Measurements from ENCODE around the gene SH3RF2. TPM values are rescaled to one million over a fixed set of nuclear protein-coding genes. Genes with fewer than 3 reads are reported as not detected.

Gene SH3RF2
- total RNA-seq, 2 experiments from 2014 or later: not detected

DNA sequence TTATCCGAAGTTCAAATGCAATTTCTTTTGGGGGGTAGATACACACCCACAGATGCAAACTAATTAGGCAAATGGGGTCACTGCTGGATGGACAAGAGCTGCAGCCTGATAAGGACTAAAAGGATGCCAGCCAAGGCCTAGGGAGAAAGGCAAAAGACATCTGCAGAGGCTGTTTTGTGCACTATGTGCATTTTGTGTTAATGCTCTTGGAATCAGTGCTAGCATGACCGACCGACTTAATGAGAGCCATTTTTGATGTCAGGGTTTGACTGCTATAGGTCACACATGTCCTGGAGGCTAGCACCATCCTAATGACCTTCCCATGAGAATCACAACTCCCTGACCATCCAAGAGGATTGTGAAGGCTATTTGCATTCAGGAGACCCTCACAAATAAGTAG is 134.4 kb downstream of the SH3RF2 start:
- no peak for ATAC-seq
- ChIA-PET POLR2A (no interaction called here), CTCF (no interaction called here)
- no peaks in the 10 kb centered on the region for H3K9me3 Mint-ChIP-seq (ENCODE audit: insufficient read depth)
- H3K27ac Mint-ChIP-seq: no peak overlapping the region
- no peak overlapping the region for H3K4me3 Mint-ChIP-seq
- peaks cover 8% of the 10 kb centered on the region for H3K27me3 Mint-ChIP-seq (ENCODE audit: low read depth)
- no peaks in the 10 kb centered on the region for H3K36me3 Mint-ChIP-seq (ENCODE audit: low read depth)
- H3K4me1 Mint-ChIP-seq (ENCODE audit: low read depth): no peaks in the 10 kb centered on the region
- DNase-seq: no peak

GRCh38 chr5:146071171-146071570 is 134.8 kb downstream of the SH3RF2 start:
- Mint-ChIP-seq H3K9me3 (ENCODE audit: insufficient read depth) (no peaks in the 10 kb centered on the region), H3K4me3 (no peak overlapping the region), H3K27ac (no peak overlapping the region), H3K27me3 (ENCODE audit: low read depth) (peaks cover 11% of the 10 kb centered on the region), H3K4me1 (ENCODE audit: low read depth) (no peaks in the 10 kb centered on the region), H3K36me3 (ENCODE audit: low read depth) (no peaks in the 10 kb centered on the region)
- DNase-seq: no peak
- no peak for ATAC-seq
- POLR2A ChIA-PET: no interaction called here
- CTCF ChIA-PET: no interaction called here

- H3K9me3 Mint-ChIP-seq (ENCODE audit: insufficient read depth): no peaks in the 10 kb centered on the region
- peaks cover 18% of the 10 kb centered on the region for H3K27me3 Mint-ChIP-seq (ENCODE audit: low read depth)
- no peak for ATAC-seq
- CTCF ChIA-PET: no interaction called here
- no peaks in the 10 kb centered on the region for H3K36me3 Mint-ChIP-seq (ENCODE audit: low read depth)
- H3K4me3 Mint-ChIP-seq: no peak overlapping the region
- no peak overlapping the region for H3K27ac Mint-ChIP-seq
- no peaks in the 10 kb centered on the region for H3K4me1 Mint-ChIP-seq (ENCODE audit: low read depth)
- POLR2A ChIA-PET: no interaction called here
- no peak for DNase-seq
Observed at GRCh38 chr5:146072595-146072994, 136.2 kb downstream of the SH3RF2 start.

DNA sequence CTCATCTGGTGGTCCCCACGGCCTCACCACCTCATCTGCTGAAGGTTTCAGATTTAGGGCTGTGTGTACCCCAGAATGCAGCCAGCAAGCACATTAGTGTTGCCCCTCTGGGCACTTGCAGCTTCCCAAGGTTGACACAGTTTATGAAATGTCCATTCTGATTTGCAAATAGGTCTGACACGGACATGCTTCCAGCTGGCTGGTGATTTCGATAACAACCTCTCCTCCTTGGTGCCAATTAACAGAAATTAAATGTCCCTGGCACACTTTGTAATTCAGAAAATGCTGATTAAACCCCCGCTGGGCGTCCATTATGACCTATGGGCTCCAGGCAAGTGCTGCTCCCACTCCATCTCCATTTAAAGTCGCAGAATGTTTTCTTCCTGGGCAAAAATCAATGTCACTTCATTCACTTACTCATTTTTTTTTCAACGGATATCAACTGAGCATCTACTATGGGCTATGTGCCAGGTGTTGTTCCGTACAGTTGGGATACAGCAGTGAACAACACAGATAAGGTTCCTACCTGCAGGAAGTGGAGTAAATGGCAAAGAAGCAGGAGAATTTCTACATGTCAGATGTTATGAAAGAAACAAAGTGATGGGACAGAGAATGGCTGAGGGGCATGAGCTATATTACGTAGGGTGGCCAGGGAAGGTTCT is 137.0 kb downstream of the SH3RF2 start:
- ATAC-seq: no peak
- CTCF ChIA-PET: no interaction called here

DNA sequence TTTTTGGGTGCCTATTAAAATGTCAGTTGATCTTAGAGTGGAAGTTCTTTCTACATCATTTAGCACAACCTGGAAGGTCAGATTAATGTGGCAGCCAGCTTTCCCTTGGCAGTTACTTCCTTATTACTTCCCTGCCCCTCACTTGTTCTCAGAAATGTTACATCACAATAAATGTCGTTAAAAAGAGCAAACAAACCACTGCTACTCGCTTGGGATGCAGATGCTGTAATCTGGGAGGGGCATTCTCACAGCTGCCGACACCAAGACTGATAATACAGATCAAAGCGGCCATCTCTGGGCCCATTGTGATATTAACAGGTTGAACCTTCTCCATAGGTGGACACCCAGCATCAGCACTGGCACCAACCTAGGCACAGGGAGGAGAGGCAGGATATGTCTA is 139.7 kb downstream of the SH3RF2 start:
- Mint-ChIP-seq H3K27ac (no peak overlapping the region), H3K9me3 (ENCODE audit: insufficient read depth) (no peaks in the 10 kb centered on the region), H3K4me1 (ENCODE audit: low read depth) (peaks cover 11% of the 10 kb centered on the region), H3K27me3 (ENCODE audit: low read depth) (peaks cover 28% of the 10 kb centered on the region), H3K36me3 (ENCODE audit: low read depth) (no peaks in the 10 kb centered on the region), H3K4me3 (no peak overlapping the region)
- ChIA-PET CTCF (no interaction called here), POLR2A (no interaction called here)
- DNase-seq (no peak), ATAC-seq (no peak)

More for the DNA sequence above, 137.0 kb downstream of the SH3RF2 start:
- Mint-ChIP-seq H3K27me3 (ENCODE audit: low read depth) (peaks cover 21% of the 10 kb centered on the region), H3K27ac (no peak overlapping the region), H3K4me1 (ENCODE audit: low read depth) (no peaks in the 10 kb centered on the region), H3K4me3 (no peak overlapping the region), H3K36me3 (ENCODE audit: low read depth) (no peaks in the 10 kb centered on the region), H3K9me3 (ENCODE audit: insufficient read depth) (no peaks in the 10 kb centered on the region)
- POLR2A ChIA-PET: no interaction called here
- DNase-seq: no peak

GRCh38 chr5:146076455-146076854 is 140.1 kb downstream of the SH3RF2 start:
- H3K4me3 Mint-ChIP-seq: no peak overlapping the region
- ATAC-seq: no peak
- peaks cover 31% of the 10 kb centered on the region for H3K27me3 Mint-ChIP-seq (ENCODE audit: low read depth)
- ChIA-PET CTCF (no interaction called here), POLR2A (no interaction called here)
- no peaks in the 10 kb centered on the region for H3K9me3 Mint-ChIP-seq (ENCODE audit: insufficient read depth)
- H3K36me3 Mint-ChIP-seq (ENCODE audit: low read depth): no peaks in the 10 kb centered on the region
- no peak for DNase-seq
- H3K4me1 Mint-ChIP-seq (ENCODE audit: low read depth): peaks cover 11% of the 10 kb centered on the region
- H3K27ac Mint-ChIP-seq: no peak overlapping the region

DNA sequence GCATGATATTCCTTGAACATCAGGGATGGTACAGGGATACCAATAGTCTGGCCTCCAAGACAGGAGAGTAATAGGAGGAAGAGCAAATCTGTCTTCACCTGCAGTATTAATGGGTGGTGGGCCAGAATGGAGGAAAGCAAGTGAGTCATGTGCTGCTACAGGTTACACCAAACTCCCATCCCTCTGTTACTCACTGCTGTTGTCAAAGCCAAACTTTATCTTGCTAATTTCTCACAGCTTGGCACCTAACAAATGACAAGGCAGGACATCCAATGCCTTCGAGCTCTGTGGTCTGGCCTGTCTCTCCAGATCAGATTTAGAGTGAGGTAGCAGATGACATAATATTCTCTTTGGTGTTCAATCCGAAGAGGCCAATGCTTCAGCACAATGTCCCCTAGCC is 142.2 kb downstream of the SH3RF2 start:
- Mint-ChIP-seq H3K36me3 (ENCODE audit: low read depth) (no peaks in the 10 kb centered on the region), H3K27ac (no peak overlapping the region), H3K4me1 (ENCODE audit: low read depth) (peaks cover 11% of the 10 kb centered on the region), H3K4me3 (no peak overlapping the region), H3K9me3 (ENCODE audit: insufficient read depth) (no peaks in the 10 kb centered on the region), H3K27me3 (ENCODE audit: low read depth) (peaks cover 33% of the 10 kb centered on the region)
- ATAC-seq (no peak), DNase-seq (no peak)
- POLR2A ChIA-PET: no interaction called here
- CTCF ChIA-PET: no interaction called here

- peak; percentile 30 for ATAC-seq
- Mint-ChIP-seq H3K4me1 (ENCODE audit: low read depth) (peaks cover 11% of the 10 kb centered on the region), H3K36me3 (ENCODE audit: low read depth) (no peaks in the 10 kb centered on the region), H3K27ac (no peak overlapping the region), H3K27me3 (ENCODE audit: low read depth) (peaks cover 31% of the 10 kb centered on the region), H3K4me3 (no peak overlapping the region), H3K9me3 (ENCODE audit: insufficient read depth) (no peaks in the 10 kb centered on the region)
- ChIA-PET POLR2A (no interaction called here), CTCF (no interaction called here)
- DNase-seq: peak; percentile 40
Observed at GRCh38 chr5:146079695-146080373, 143.5 kb downstream of the SH3RF2 start.

DNA sequence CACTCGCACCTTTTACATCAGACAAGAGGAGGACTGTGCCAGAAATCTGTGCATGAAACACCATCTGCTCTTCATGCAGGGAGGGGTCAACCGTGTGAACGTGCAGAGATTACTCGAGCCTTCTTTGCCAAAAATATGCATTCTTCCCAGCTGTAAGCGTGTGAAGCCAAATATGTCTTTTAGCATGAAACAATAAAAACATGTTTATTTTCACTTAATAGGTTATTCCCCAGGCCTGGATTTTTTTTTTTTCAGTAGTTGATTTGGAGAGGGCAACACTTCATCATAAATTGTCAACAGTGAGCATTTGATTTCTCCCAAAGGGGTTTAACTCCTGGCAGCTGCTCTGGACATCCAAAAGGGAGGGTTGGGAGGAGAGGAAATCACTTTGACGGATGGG is 145.2 kb downstream of the SH3RF2 start:
- Mint-ChIP-seq H3K4me3 (no peak overlapping the region), H3K4me1 (ENCODE audit: low read depth) (peaks cover 11% of the 10 kb centered on the region), H3K9me3 (ENCODE audit: insufficient read depth) (no peaks in the 10 kb centered on the region), H3K27me3 (ENCODE audit: low read depth) (peaks cover 26% of the 10 kb centered on the region), H3K27ac (no peak overlapping the region), H3K36me3 (ENCODE audit: low read depth) (no peaks in the 10 kb centered on the region)
- DNase-seq: no peak
- ChIA-PET POLR2A (no interaction called here), CTCF (no interaction called here)
- ATAC-seq: no peak

GRCh38 chr5:146082798-146083197 is 146.4 kb downstream of the SH3RF2 start:
- no peaks in the 10 kb centered on the region for H3K36me3 Mint-ChIP-seq (ENCODE audit: low read depth)
- ATAC-seq (no peak), DNase-seq (no peak)
- ChIA-PET POLR2A (no interaction called here), CTCF (no interaction called here)
- H3K9me3 Mint-ChIP-seq (ENCODE audit: insufficient read depth): no peaks in the 10 kb centered on the region
- H3K27me3 Mint-ChIP-seq (ENCODE audit: low read depth): peaks cover 20% of the 10 kb centered on the region
- H3K4me3 Mint-ChIP-seq: no peak overlapping the region
- peaks cover 11% of the 10 kb centered on the region for H3K4me1 Mint-ChIP-seq (ENCODE audit: low read depth)
- no peak overlapping the region for H3K27ac Mint-ChIP-seq

- ChIA-PET CTCF (no interaction called here), POLR2A (no interaction called here)
- Mint-ChIP-seq H3K4me1 (ENCODE audit: low read depth) (peaks cover 8% of the 10 kb centered on the region), H3K36me3 (ENCODE audit: low read depth) (no peaks in the 10 kb centered on the region), H3K27ac (no peak overlapping the region), H3K4me3 (no peak overlapping the region), H3K27me3 (ENCODE audit: low read depth) (peaks cover 11% of the 10 kb centered on the region), H3K9me3 (ENCODE audit: insufficient read depth) (no peaks in the 10 kb centered on the region)
- ATAC-seq (no peak), DNase-seq (no peak)
Observed at GRCh38 chr5:146084376-146084775, 148.0 kb downstream of the SH3RF2 start.

DNA sequence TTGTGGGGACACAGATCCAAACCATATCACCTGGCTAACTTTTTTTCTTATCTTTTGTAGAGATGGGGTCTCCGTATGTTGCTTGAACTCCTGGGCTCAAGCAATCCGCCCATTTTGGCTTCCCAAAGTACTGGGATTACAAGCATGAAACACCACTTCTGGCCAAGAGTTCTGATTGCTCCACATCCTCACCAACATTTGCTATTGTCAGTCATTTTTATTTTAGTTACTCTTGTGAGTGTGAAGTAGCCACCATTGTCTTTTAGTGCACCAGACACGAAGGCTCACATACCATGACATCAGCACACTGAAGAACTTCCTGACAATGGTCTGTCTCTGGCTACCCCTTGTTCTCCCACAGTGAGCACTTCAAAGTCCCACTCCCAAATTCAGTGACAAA is 151.7 kb downstream of the SH3RF2 start:
- ATAC-seq (no peak), DNase-seq (no peak)
- H3K4me1 Mint-ChIP-seq (ENCODE audit: low read depth): no peaks in the 10 kb centered on the region
- H3K9me3 Mint-ChIP-seq (ENCODE audit: insufficient read depth): no peaks in the 10 kb centered on the region
- ChIA-PET POLR2A (no interaction called here), CTCF (no interaction called here)
- peaks cover 2% of the 10 kb centered on the region for H3K27me3 Mint-ChIP-seq (ENCODE audit: low read depth)
- H3K36me3 Mint-ChIP-seq (ENCODE audit: low read depth): no peaks in the 10 kb centered on the region
- no peak overlapping the region for H3K27ac Mint-ChIP-seq
- H3K4me3 Mint-ChIP-seq: no peak overlapping the region

DNA sequence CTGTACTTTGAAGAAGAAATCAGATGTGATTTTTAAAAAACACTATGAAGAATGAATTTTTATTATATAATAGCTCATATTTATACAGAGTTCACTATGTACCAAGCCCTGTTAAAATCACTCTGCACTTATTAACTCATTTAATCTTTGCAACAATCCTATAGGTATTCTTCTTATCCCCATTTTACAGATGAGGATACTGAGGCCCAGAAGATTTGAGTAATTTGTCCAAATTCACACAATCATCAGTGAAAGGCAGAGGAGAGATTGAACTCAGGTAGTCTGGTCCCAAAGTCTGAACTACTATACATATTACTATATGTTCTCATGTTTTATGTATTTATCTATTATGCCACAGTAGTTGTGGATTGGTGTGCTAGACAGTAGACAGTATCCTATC is 152.9 kb downstream of the SH3RF2 start:
- no peak for DNase-seq
- ATAC-seq: no peak
- Mint-ChIP-seq H3K9me3 (ENCODE audit: insufficient read depth) (no peaks in the 10 kb centered on the region), H3K27ac (no peak overlapping the region), H3K4me1 (ENCODE audit: low read depth) (no peaks in the 10 kb centered on the region), H3K27me3 (ENCODE audit: low read depth) (no peaks in the 10 kb centered on the region), H3K36me3 (ENCODE audit: low read depth) (no peaks in the 10 kb centered on the region), H3K4me3 (no peak overlapping the region)
- CTCF ChIA-PET: no interaction called here
- POLR2A ChIA-PET: no interaction called here

Data from activated CD8-positive, alpha-beta T cell treated with anti-CD3 and anti-CD28 coated beads, Interleukin-2, amount 10 ng/mL, durations not matched to agents 7 days and 5 days (primary cell).